Lower lobe of right lung (tissue), 2 donors: ENCODE data around the gene MORN1. TPM values are rescaled to one million over a fixed set of nuclear protein-coding genes. Genes with fewer than 3 reads are reported as not detected.

Source experiments
- ATAC-seq, 2 donors: fragments of 200-7000 bp; cut with Tn5 transposase; one replicate each; pipeline ENCODE4 v1.9.1; 2020 to 2022; ENCODE audit warnings: mild to moderate bottlenecking in 2 of 2, moderate library complexity in 2 of 2
- DNase-seq: peaks from one replicate; pipeline ENCODE4 v3.0.0-alpha.2; 2020
- H3K27ac ChIP-seq: fragments of 200-600 bp; one replicate; pipeline ENCODE4 v1.8.0; 2022
- H3K27me3 ChIP-seq: fragments of 200-600 bp; one replicate; pipeline ENCODE4 v1.8.0; 2022; ENCODE audit warnings: low read depth
- H3K36me3 ChIP-seq: fragments of 200-600 bp; one replicate; pipeline ENCODE4 v1.8.0; 2022; ENCODE audit warnings: mild to moderate bottlenecking
- H3K4me1 ChIP-seq: fragments of 200-600 bp; one replicate; pipeline ENCODE4 v1.8.0; 2022
- H3K4me3 ChIP-seq: fragments of 200-600 bp; one replicate; pipeline ENCODE4 v1.8.0; 2022; ENCODE audit warnings: mild to moderate bottlenecking
- H3K9me3 ChIP-seq: fragments of 200-600 bp; one replicate; pipeline ENCODE4 v1.8.0; 2022
- CTCF ChIP-seq: fragments of 200-600 bp; IDR thresholded peaks from one replicate; pipeline ENCODE4 v1.8.0; 2022; ENCODE audit warnings: antibody characterized with exemption, mild to moderate bottlenecking
- intact Hi-C: fragments of 100-400 bp; cut with DNase I; formaldehyde crosslinking; loops from one replicate; pipeline ENCODE4 v1.11.0; 2022
- total RNA-seq: library from RNA; stranded (reverse); fragmentation: NEBNext Ultra II Directional; extraction: Animal tissue kit (Norgen Biotek cat#: 25700); gene quantifications from one replicate; pipeline ENCODE4 v1.2.1, GENCODE V29; 2021
- donor health status: DM: no; HTN: yes; CAD: no; lungs with severe emphysema.

The MORN1 gene
- total RNA-seq, 1 donor from 2014 or later: 13.4 TPM

DNA sequence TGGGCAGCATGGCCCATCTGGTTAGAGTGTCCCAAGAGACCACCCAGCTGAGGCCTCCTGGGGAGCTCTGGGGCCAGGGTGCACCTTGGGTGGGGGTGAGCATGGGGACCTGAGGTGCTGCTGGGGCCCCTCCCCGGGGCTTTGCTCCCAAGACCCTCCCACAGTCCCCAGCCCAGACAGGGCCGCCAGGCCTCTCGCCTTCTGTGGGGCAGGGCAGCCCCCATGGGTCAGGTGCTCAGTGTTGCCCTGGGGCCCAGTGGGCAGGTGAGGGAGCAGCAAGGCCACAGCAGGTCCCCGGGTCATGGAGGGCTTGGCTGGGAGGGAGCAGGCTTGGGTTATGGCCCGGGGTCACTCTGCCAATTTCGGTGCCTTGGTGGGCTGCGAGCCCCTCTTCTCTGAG is 45.5 kb upstream of the MORN1 start:
- Histone ChIP-seq H3K4me3 (no peak overlapping the region), H3K9me3 (no peaks in the 10 kb centered on the region), H3K27ac (no peak overlapping the region), H3K4me1 (no peaks in the 10 kb centered on the region), H3K27me3 (peaks cover 29% of the 10 kb centered on the region), H3K36me3 (no peaks in the 10 kb centered on the region)
- intact Hi-C loops: no loop called here
- DNase-seq: no peak
- no peak for ATAC-seq
- no peak for TF ChIP-seq CTCF

GRCh38 chr1:2435746-2436355 is 44.5 kb upstream of the MORN1 start:
- ATAC-seq (no peak), DNase-seq (no peak)
- H3K4me1 ChIP-seq: no peaks in the 10 kb centered on the region
- no peaks in the 10 kb centered on the region for H3K36me3 ChIP-seq
- H3K4me3 ChIP-seq: no peak overlapping the region
- peaks cover 34% of the 10 kb centered on the region for H3K27me3 ChIP-seq
- no peak for TF ChIP-seq CTCF
- no peak overlapping the region for H3K27ac ChIP-seq
- no peaks in the 10 kb centered on the region for H3K9me3 ChIP-seq
- intact Hi-C loops: no loop called here

DNA sequence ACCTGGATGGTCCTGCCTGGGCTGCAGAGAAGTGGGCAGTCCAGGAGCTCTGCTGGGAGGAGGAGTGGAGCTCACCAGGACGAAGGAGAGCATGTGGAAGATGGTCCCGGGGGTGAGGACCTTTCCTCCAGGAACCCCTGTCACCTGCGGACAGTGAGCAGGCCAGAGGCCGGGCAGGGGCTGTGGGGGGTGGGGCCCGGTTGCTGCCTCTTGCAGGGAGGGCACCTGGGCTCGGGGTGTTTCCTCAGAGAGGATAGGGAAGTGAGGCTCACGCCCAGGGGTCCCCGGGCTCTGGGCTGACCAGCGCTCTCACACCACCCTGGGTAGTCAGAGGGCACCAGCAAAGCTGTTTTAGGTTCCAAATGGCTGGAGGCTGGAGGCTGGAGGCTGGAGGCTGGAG is 43.7 kb upstream of the MORN1 start:
- intact Hi-C loops: no loop called here
- peaks cover under 1% of the 10 kb centered on the region for H3K9me3 ChIP-seq
- no peak overlapping the region for H3K4me3 ChIP-seq
- no peak for TF ChIP-seq CTCF
- no peak for ATAC-seq
- no peaks in the 10 kb centered on the region for H3K36me3 ChIP-seq
- H3K4me1 ChIP-seq: no peaks in the 10 kb centered on the region
- no peak for DNase-seq
- no peak overlapping the region for H3K27ac ChIP-seq
- H3K27me3 ChIP-seq: peaks cover 36% of the 10 kb centered on the region

- Histone ChIP-seq H3K4me3 (no peak overlapping the region), H3K36me3 (no peaks in the 10 kb centered on the region), H3K4me1 (no peaks in the 10 kb centered on the region), H3K9me3 (peaks cover 5% of the 10 kb centered on the region), H3K27ac (no peak overlapping the region), H3K27me3 (peaks cover 40% of the 10 kb centered on the region)
- intact Hi-C loops: no loop called here
- ATAC-seq: no peak
- no peak for TF ChIP-seq CTCF
- no peak for DNase-seq
Measured at GRCh38 chr1:2433936-2434655, 42.7 kb upstream of the MORN1 start.

GRCh38 chr1:2433196-2433595 is 41.8 kb upstream of the MORN1 start:
- Histone ChIP-seq H3K27ac (no peak overlapping the region), H3K27me3 (peaks cover 45% of the 10 kb centered on the region), H3K4me1 (no peaks in the 10 kb centered on the region), H3K9me3 (peaks cover 5% of the 10 kb centered on the region), H3K36me3 (no peaks in the 10 kb centered on the region), H3K4me3 (no peak overlapping the region)
- no peak for DNase-seq
- TF ChIP-seq CTCF: no peak
- no peak for ATAC-seq
- intact Hi-C loops: no loop called here
